ENCODE measurements around the gene EFTUD2. TPM values are rescaled to one million over a fixed set of nuclear protein-coding genes. Genes with fewer than 3 reads are reported as not detected.
A peak's percentile ranks its signal among the peaks of the same experiment; 100 is the strongest.

Gene EFTUD2
- total RNA-seq, 2 experiments from 2014 or later = 133 to 145 TPM

GRCh38 chr17:44932096-44932786, 33.0 kb upstream of the EFTUD2 start:
- Mint-ChIP-seq H3K4me3 (no peak overlapping the region), H3K27me3 (no peaks in the 10 kb centered on the region), H3K4me1 (no peaks in the 10 kb centered on the region), H3K9me3 (no peaks in the 10 kb centered on the region), H3K36me3 (ENCODE audit: low read depth) (peaks cover 53% of the 10 kb centered on the region), H3K27ac (no peak overlapping the region)
- CTCF ChIA-PET = interaction anchor here (1.0 to 2.2 kb wide), 3 partner anchors 8 to 51 kb away, joined by 3 to 4 read pairs (median 3); no protein-coding TSS in a partner anchor
- POLR2A ChIA-PET = no interaction called here
- no peak for DNase-seq

DNA sequence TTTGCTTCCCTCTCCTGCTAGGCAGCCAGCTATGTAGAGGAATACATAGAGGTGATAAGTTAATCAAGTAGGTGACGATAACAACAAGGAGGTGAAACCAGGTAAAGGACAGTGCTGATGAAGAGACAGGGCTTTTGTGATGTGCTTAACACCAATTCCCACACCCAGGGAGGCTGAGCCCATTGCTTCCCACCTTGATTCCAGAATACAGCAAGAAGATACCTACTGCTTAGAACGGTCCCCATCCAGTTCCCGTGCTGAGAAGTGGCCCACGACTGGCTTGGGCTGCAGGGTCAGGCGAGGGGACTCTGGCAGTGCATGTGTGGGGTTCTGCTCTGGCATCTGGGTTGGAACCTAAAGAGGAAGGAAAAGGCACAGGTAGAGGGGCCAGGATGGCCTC, 32.1 kb upstream of the EFTUD2 start:
- Mint-ChIP-seq H3K36me3 (ENCODE audit: low read depth) (peaks cover 52% of the 10 kb centered on the region), H3K27ac (no peak overlapping the region), H3K4me1 (no peaks in the 10 kb centered on the region), H3K27me3 (no peaks in the 10 kb centered on the region), H3K9me3 (no peaks in the 10 kb centered on the region), H3K4me3 (no peak overlapping the region)
- POLR2A ChIA-PET = no interaction called here
- no peak for DNase-seq
- CTCF ChIA-PET = interaction anchor here (0.6 to 1.8 kb wide), 3 partner anchors 8 to 589 kb away, joined by 3 read pairs; no protein-coding TSS in a partner anchor

GRCh38 chr17:44930667-44931066, 31.4 kb upstream of the EFTUD2 start:
- H3K4me1 Mint-ChIP-seq = no peaks in the 10 kb centered on the region
- CTCF ChIA-PET = interaction anchor here (0.7 to 1.1 kb wide), 2 partner anchors 9 to 16 kb away, joined by 3 to 4 read pairs; partner anchors contain the start of gene KIF18B
- peaks cover 53% of the 10 kb centered on the region for H3K36me3 Mint-ChIP-seq (ENCODE audit: low read depth)
- POLR2A ChIA-PET = no interaction called here
- H3K9me3 Mint-ChIP-seq = no peaks in the 10 kb centered on the region
- no peak overlapping the region for H3K4me3 Mint-ChIP-seq
- no peak for DNase-seq
- H3K27me3 Mint-ChIP-seq = no peaks in the 10 kb centered on the region
- peak overlapping the region; percentile 13 for H3K27ac Mint-ChIP-seq

GRCh38 chr17:44928950-44929720, 29.9 kb upstream of the EFTUD2 start:
- Mint-ChIP-seq H3K27ac (peak overlapping the region; percentile 20), H3K9me3 (no peaks in the 10 kb centered on the region), H3K4me1 (no peaks in the 10 kb centered on the region), H3K27me3 (no peaks in the 10 kb centered on the region), H3K4me3 (no peak overlapping the region), H3K36me3 (ENCODE audit: low read depth) (peaks cover 48% of the 10 kb centered on the region)
- DNase-seq = no peak
- ChIA-PET CTCF (no interaction called here), POLR2A (no interaction called here)

DNA sequence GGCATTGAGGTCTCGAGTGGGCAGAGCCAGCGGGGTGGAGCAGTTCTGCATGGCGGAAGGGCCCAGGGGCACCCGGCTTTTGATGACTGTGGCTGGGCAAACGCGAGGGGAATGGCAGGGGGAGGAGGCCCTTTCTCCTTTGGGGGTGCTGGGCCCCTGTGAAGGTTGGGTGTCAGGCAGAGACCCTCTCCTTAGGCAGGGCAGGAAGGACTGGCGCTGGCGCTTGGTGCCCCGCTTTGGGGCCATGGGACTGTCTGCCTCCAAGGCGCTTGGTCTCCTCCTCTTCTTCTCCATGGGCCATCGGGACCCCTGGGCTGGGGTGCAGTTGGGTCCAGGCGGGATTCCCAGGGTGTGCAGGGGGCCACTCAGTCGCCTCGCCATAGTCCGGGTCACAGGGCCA, 28.9 kb upstream of the EFTUD2 start:
- no peaks in the 10 kb centered on the region for H3K4me1 Mint-ChIP-seq
- DNase-seq = no peak
- no peaks in the 10 kb centered on the region for H3K9me3 Mint-ChIP-seq
- H3K4me3 Mint-ChIP-seq = no peak overlapping the region
- H3K27me3 Mint-ChIP-seq = no peaks in the 10 kb centered on the region
- peaks cover 43% of the 10 kb centered on the region for H3K36me3 Mint-ChIP-seq (ENCODE audit: low read depth)
- no peak overlapping the region for H3K27ac Mint-ChIP-seq
- POLR2A ChIA-PET = no interaction called here
- CTCF ChIA-PET = interaction anchor here (0.6 kb wide), 1 partner anchor 257 kb away, joined by 3 read pairs; no protein-coding TSS in a partner anchor

- DNase-seq = no peak
- POLR2A ChIA-PET = no interaction called here
- Mint-ChIP-seq H3K36me3 (ENCODE audit: low read depth) (peaks cover 43% of the 10 kb centered on the region), H3K4me1 (no peaks in the 10 kb centered on the region), H3K27me3 (no peaks in the 10 kb centered on the region), H3K27ac (no peak overlapping the region), H3K9me3 (no peaks in the 10 kb centered on the region), H3K4me3 (no peak overlapping the region)
- CTCF ChIA-PET = interaction anchor here (0.6 to 1.2 kb wide), 2 partner anchors 18 to 256 kb away, joined by 3 read pairs; no protein-coding TSS in a partner anchor
Observed at GRCh38 chr17:44927696-44928095, 28.5 kb upstream of the EFTUD2 start.

DNA sequence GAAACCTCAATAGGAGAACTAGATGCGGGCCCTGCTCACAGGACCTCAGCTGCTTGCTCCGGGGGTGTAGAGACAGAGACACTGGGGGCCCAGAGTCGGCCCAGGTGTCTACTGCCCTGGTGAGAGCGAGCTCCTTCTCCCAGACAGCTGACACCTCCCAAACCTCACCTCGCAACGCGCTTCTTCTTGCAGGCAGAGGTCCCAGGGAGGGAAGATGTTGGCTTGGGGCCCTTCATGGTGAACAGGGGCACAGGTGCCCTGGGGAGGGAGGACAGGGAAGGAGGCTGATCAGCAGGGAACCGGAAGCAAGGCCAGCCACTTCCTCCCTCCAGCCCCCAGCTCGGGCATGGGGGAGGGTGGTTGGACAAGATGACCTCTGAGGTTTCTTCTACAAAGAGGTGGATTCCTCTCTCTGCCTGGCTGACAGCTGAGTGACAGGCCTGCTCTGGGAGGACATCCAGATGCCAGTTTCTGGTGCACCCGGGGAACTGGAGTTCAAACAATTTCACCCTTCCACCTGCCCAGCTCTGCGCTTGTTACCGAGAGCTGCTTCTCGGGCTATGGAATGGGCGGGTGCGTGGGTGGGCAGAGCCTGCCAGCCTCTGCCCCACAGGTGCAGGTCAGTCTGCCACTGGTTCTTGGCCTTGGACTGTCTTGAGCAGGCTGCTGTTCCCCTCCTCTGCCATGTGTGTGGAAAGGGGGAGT, 27.7 kb upstream of the EFTUD2 start:
- Mint-ChIP-seq H3K27me3 (no peaks in the 10 kb centered on the region), H3K9me3 (no peaks in the 10 kb centered on the region), H3K27ac (no peak overlapping the region), H3K4me1 (no peaks in the 10 kb centered on the region), H3K4me3 (no peak overlapping the region), H3K36me3 (ENCODE audit: low read depth) (peaks cover 43% of the 10 kb centered on the region)
- ChIA-PET POLR2A (no interaction called here), CTCF (interaction anchor here (0.5 to 2.0 kb wide), 3 partner anchors 17 to 256 kb away, joined by 3 to 7 read pairs (median 5); partner anchors contain the start of gene ACBD4)
- DNase-seq = no peak

DNA sequence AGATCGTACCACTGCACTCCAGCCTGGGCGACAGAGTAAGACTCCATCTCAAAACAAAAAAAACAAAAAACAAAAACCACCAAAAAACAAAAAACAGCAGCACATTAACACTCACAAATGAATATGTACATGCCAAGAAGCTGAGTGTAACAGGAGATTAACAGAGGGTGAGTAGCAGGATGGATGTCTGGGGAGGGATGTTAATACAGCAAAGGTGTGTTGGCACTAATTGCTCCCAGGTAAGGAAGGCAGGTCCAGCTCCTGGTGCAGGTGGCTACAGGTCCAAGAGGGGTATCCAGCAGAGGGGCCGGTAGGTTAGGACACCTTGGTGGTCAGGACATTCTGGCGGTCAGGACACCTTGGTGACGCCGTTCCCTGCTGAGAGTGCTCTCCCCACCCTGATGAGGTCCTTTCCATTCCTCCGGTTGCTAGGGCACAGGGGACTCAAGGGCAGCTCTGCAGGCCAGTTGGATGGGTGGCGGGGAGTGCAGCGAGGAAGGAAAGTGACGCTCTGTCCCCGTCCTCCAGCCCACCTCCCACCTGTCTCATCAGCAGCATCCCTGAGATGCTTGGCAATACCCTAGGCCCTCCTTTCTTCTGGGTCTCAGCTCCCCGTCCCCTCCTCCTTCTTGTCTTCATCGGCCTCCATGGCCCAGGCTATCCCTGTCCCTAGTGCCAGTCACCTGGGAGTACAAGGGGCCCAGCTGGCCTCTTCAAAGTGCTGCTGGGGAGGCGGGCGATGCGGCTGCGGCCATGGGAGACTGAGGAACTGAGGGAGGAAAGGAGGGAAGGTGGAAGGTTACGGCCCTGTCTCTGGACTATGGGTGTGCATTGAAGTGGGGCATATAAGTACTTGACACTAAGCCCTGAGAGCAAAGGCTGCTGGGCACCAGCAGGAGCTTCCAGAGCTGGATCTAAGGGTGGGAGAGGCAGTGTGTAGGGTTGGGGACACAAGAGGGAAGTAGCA, 26.8 kb upstream of the EFTUD2 start:
- peak overlapping the region; percentile 36 for H3K27ac Mint-ChIP-seq
- ChIA-PET POLR2A (no interaction called here), CTCF (interaction anchor here (0.5 to 2.0 kb wide), 6 partner anchors 16 to 364 kb away, joined by 3 to 7 read pairs (median 3); partner anchors contain the start of gene ACBD4)
- no peaks in the 10 kb centered on the region for H3K9me3 Mint-ChIP-seq
- no peak overlapping the region for H3K4me3 Mint-ChIP-seq
- no peak for DNase-seq
- peaks cover 38% of the 10 kb centered on the region for H3K36me3 Mint-ChIP-seq (ENCODE audit: low read depth)
- no peaks in the 10 kb centered on the region for H3K4me1 Mint-ChIP-seq
- H3K27me3 Mint-ChIP-seq = peaks cover 6% of the 10 kb centered on the region

GRCh38 chr17:44924107-44924544, 24.9 kb upstream of the EFTUD2 start:
- DNase-seq = no peak
- ChIA-PET CTCF (interaction anchor here (0.9 kb wide), 1 partner anchor 98 kb away, joined by 3 read pairs; no protein-coding TSS in a partner anchor), POLR2A (no interaction called here)
- Mint-ChIP-seq H3K4me1 (no peaks in the 10 kb centered on the region), H3K27me3 (peaks cover 17% of the 10 kb centered on the region), H3K4me3 (no peak overlapping the region), H3K9me3 (no peaks in the 10 kb centered on the region), H3K27ac (peak overlapping the region; percentile 12), H3K36me3 (ENCODE audit: low read depth) (peaks cover 25% of the 10 kb centered on the region)

- DNase-seq = no peak
Observed at GRCh38 chr17:44922746-44923470, 23.7 kb upstream of the EFTUD2 start.

GRCh38 chr17:44922136-44922535, 22.9 kb upstream of the EFTUD2 start:
- DNase-seq = no peak
- ChIA-PET CTCF (interaction anchor here (0.6 to 1.9 kb wide), 4 partner anchors 8 to 208 kb away, joined by 3 to 4 read pairs (median 4); no protein-coding TSS in a partner anchor), POLR2A (no interaction called here)
- H3K27me3 Mint-ChIP-seq = peaks cover 19% of the 10 kb centered on the region
- H3K36me3 Mint-ChIP-seq (ENCODE audit: low read depth) = peaks cover 15% of the 10 kb centered on the region
- no peaks in the 10 kb centered on the region for H3K9me3 Mint-ChIP-seq
- no peak overlapping the region for H3K4me3 Mint-ChIP-seq
- H3K27ac Mint-ChIP-seq = no peak overlapping the region
- H3K4me1 Mint-ChIP-seq = no peaks in the 10 kb centered on the region

More at GRCh38 chr17:44922746-44923470, 23.7 kb upstream of the EFTUD2 start:
- no peaks in the 10 kb centered on the region for H3K9me3 Mint-ChIP-seq
- no peak overlapping the region for H3K27ac Mint-ChIP-seq
- POLR2A ChIA-PET = no interaction called here
- H3K4me3 Mint-ChIP-seq = no peak overlapping the region
- CTCF ChIA-PET = interaction anchor here (0.6 to 1.9 kb wide), 4 partner anchors 8 to 275 kb away, joined by 3 to 4 read pairs (median 3); no protein-coding TSS in a partner anchor
- H3K4me1 Mint-ChIP-seq = no peaks in the 10 kb centered on the region
- H3K36me3 Mint-ChIP-seq (ENCODE audit: low read depth) = peaks cover 20% of the 10 kb centered on the region
- H3K27me3 Mint-ChIP-seq = peaks cover 19% of the 10 kb centered on the region

Data from activated CD4-positive, alpha-beta T cell treated with anti-CD3 and anti-CD28 coated beads, Interleukin-2, amount 10 ng/mL, durations not matched to agents 7 days and 5 days (primary cell).